Neutrophil (primary cell): ENCODE measurements around the gene KIAA1671.

Experiments used
- H3K27ac ChIP-seq: fragments of 200-600 bp; sonication (generic); 2 replicates; pipeline ENCODE4 v1.5.1; 2016; ENCODE audit warnings: mild to moderate bottlenecking, moderate library complexity
- H3K27me3 ChIP-seq: fragments of 200-600 bp; sonication (generic); 2 replicates; pipeline ENCODE4 v1.6.0; 2016; ENCODE audit warnings: mild to moderate bottlenecking
- H3K36me3 ChIP-seq: fragments of 200-600 bp; sonication (generic); 2 replicates; pipeline ENCODE4 v1.5.1; 2017
- H3K4me1 ChIP-seq, 2 experiments: fragments of 200-600 bp in 1 of 2; sonication (generic) in 1 of 2; 1 replicate in 1 of 2; 2 replicates in 1 of 2; pipeline versions ENCODE4 v1.5.1 to v1.6.1; 2013 to 2016; ENCODE audit warnings: low read depth in 1 of 2, low read length in 1 of 2, mild to moderate bottlenecking in 1 of 2, moderate library complexity in 1 of 2; ENCODE audit not compliant: control insufficient read depth in 1 of 2, insufficient read depth in 1 of 2
- H3K4me3 ChIP-seq, 2 experiments: fragments of 200-600 bp in 1 of 2; sonication (generic) in 1 of 2; 1 replicate in 1 of 2; 2 replicates in 1 of 2; pipeline ENCODE4 v1.5.1; 2013 to 2016; ENCODE audit warnings: low read depth in 1 of 2, low read length in 1 of 2, mild to moderate bottlenecking in 1 of 2, moderate library complexity in 1 of 2
- H3K9me3 ChIP-seq: fragments of 200-600 bp; sonication (generic); 2 replicates; pipeline ENCODE4 v1.5.1; 2016
- TF ChIP-seq, protein P1 (sequence below): fragments of 200-600 bp; sonication (generic); IDR thresholded peaks from 2 replicates; pipeline ENCODE4 v1.5.1; 2016; ENCODE audit warnings: antibody characterized with exemption

Gene KIAA1671

DNA sequence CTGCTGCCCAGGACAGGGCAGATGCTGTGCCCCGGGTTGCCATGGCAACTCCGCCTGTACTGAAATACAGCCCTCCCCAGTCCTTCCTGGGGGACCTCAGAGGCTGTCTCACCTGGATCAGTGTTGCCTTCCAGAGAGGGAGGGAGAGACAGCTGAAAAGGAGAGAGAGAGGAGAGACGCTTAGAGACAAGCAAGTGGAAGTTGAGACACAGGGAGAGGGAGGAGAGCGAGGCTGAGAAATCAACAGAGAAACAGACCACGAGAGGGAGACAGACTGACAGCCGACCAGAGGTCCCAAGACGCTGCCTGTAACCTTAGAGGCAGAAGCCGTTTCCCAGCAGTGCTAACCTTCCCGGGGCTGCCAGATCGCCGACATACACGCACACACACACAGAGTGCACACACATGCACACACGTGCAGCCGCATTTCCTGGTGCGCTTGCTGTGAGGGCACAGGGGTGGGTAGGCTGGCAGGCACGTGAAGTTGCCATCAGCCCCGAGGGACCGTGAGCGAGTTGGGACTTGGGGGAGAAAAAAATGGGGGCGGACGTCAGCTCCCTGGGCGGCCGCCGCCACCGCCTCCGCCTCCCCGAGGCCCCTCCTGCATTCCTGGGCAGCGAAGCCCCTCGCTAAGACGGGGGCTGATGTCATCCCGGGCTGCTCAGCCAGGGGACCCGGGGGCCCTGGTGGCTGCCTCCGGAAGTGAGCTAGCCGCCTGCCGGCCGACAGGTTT lies 158.5 kb downstream of the KIAA1671 start:
- Histone ChIP-seq H3K27me3 (peaks cover 70% of the 10 kb centered on the region), H3K9me3 (no peaks in the 10 kb centered on the region), H3K36me3 (no peaks in the 10 kb centered on the region), H3K27ac (no peak overlapping the region), H3K4me3 (no peak overlapping the region), H3K4me1 (no peaks in the 10 kb centered on the region)
- TF ChIP-seq, protein P1, sequence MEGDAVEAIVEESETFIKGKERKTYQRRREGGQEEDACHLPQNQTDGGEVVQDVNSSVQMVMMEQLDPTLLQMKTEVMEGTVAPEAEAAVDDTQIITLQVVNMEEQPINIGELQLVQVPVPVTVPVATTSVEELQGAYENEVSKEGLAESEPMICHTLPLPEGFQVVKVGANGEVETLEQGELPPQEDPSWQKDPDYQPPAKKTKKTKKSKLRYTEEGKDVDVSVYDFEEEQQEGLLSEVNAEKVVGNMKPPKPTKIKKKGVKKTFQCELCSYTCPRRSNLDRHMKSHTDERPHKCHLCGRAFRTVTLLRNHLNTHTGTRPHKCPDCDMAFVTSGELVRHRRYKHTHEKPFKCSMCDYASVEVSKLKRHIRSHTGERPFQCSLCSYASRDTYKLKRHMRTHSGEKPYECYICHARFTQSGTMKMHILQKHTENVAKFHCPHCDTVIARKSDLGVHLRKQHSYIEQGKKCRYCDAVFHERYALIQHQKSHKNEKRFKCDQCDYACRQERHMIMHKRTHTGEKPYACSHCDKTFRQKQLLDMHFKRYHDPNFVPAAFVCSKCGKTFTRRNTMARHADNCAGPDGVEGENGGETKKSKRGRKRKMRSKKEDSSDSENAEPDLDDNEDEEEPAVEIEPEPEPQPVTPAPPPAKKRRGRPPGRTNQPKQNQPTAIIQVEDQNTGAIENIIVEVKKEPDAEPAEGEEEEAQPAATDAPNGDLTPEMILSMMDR, result no peak

DNA sequence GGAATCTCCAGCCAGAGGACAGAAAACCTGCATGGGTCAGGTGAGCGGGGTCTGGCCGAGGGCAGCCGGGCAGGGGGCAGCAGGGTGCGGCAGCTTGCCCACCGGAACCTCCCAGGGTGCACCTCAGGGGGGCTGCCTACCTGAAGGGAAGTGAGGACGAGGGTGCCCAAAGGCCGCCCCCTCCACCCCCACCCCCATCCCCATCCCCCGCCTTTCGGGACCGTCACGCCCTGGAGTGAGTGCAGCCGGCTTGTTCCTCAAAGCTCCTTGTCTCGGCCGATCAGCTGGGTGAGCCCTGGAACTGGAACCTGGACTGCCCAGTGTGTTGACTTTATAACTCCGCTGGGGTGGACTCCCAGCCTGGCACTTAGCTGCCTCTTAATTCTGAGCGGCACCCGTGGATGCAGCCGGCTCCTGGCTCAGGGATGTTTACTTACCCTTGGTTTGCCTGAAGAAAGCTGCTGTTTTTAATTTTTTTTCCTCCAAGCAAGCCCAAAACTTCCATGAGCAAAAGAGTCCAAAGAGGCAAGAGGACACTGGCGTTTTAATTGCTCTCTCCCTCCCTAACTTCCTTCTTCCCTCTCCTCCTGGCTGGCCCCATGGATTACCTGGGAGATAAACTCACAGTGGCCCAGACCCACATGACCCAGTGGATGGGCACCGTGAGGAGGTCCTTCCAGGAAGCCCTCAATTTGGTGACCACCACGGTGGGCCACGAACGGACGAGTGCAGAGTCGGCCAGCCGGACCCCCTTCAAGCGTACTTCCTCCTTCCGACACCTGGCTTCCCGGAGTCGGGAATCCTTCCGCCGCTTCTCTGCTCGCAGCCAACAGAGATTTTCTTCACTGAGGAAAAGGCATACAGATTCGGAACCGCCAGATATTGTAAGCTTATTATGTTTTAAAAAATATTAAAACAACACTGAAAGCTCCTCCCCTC lies 159.3 kb downstream of the KIAA1671 start:
- Histone ChIP-seq H3K27me3 (peaks cover 70% of the 10 kb centered on the region), H3K36me3 (no peaks in the 10 kb centered on the region), H3K27ac (no peak overlapping the region), H3K9me3 (no peaks in the 10 kb centered on the region), H3K4me3 (no peak overlapping the region), H3K4me1 (no peaks in the 10 kb centered on the region)
- TF ChIP-seq, protein P1, result no peak

DNA sequence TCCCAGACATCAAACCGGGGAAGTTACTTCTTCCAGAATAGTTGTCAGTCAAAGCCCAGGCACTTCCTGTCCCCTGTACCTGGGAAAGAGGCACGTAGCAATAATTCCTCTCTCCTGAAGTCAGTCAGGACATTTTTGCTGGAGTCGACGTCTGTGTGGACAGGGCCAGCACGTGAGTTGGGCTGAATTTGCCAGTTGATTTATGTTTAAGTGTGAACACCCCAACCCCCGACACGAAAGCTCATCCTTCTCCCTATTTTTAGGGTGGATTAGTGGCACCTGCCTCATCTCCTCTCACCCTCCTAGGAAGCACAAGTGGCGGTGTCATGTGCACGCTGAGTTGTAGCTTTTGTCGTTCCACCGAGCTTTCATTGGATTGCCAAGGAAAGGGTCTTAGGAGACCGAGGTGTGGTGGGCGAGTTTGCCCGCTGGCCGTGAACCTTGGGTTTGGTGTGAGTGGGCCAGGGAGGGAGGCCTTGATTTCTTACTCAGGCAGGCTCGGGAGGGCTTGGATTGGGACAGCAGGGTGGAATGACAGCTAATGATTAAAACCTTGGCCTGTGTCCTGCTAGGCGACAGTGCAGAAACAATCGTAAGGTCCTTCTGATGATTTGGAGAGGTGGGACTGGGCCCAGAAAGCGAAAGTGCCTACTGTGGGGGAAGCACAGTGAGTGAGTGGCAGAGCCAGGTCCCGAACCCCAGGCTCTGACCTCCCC lies 160.2 kb downstream of the KIAA1671 start:
- no peak overlapping the region for H3K4me3 ChIP-seq
- TF ChIP-seq, protein P1, result no peak
- no peaks in the 10 kb centered on the region for H3K9me3 ChIP-seq
- H3K4me1 ChIP-seq, result no peaks in the 10 kb centered on the region
- H3K27me3 ChIP-seq, result peaks cover 70% of the 10 kb centered on the region
- no peak overlapping the region for H3K27ac ChIP-seq
- H3K36me3 ChIP-seq, result no peaks in the 10 kb centered on the region

DNA sequence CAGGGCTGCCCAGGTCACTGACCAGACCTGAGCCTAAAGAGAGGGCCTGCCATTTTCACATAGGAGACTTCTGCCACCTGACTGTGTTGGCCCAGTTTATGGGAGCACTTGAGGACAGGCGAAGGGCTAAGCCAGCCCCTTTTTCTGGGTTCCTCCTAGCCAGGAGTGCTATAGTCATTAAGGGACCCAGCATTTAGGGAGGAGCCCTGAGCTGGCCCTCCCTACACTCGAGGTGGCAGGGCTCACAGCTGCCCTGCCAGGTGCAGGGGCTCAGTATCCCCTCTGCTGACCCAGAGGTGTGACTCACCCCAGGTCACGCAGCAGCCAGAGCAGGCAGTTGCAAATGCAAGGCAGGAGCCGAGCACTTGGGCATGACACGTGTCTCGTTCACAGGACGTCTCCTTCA lies 160.8 kb downstream of the KIAA1671 start:
- no peaks in the 10 kb centered on the region for H3K9me3 ChIP-seq
- peaks cover 66% of the 10 kb centered on the region for H3K27me3 ChIP-seq
- no peaks in the 10 kb centered on the region for H3K36me3 ChIP-seq
- TF ChIP-seq, protein P1, result no peak
- no peak overlapping the region for H3K27ac ChIP-seq
- no peaks in the 10 kb centered on the region for H3K4me1 ChIP-seq
- no peak overlapping the region for H3K4me3 ChIP-seq
